T-helper 2 cell treated with Interferon-gamma antibody and Interleukin-4, amounts not matched to agents 100 ng/mL and 5 ng/mL, for 36 hours (primary cell): Measurements from ENCODE around the gene NMNAT3. TPM values are rescaled to one million over a fixed set of nuclear protein-coding genes. Genes with fewer than 3 reads are reported as not detected.

Source experiments
- intact Hi-C: fragments of 100-400 bp; cut with micrococcal nuclease; formaldehyde crosslinking; loops from one replicate; pipeline ENCODE4 v1.15.1; 2023
- total RNA-seq: library from RNA; stranded (reverse); gene quantifications from 2 replicates; pipeline ENCODE4 v1.2.3, GENCODE V29; 2022

The NMNAT3 gene
- total RNA-seq, 1 donor from 2014 or later, result 0.80 TPM

DNA sequence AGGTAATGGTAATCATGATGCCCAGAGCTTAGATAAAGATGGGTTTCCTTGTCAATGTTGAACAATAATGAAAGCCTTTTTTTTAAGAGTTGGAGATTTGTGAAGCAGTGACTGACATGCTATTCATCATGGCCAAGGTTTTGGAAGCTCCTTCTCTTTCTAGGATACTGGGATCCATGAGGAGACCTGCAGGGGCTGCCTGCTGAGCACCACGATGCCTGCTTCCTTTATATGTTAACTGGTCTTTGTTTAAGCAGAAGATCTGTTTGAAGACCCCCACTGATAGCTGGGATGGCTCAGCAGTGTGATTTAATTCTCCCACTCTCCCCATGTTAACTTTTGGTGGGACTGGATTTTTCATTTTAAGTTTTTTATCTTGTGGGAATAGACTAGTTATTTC, 154.1 kb downstream of the NMNAT3 start:
- intact Hi-C loops, result no loop called here

DNA sequence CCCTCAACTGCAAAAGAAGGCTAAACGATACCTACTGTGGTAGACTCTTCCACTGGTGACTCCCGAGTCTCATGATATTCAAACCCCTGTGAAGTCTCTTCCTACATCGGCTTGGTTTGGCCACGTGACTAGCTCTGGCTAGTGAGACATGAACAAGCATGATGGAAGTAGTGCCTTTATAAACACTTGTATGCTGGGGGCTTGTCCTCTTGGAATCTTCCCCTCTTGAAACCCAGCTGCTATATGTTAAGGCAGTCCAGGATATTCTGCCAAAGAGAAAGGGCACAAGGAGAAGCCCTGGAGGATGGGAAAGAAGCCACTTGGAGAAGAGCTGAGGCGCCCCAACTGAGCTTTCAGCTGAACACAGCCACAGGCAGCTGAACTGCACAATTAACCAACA, 154.6 kb downstream of the NMNAT3 start:
- intact Hi-C loops, result no loop called here

DNA sequence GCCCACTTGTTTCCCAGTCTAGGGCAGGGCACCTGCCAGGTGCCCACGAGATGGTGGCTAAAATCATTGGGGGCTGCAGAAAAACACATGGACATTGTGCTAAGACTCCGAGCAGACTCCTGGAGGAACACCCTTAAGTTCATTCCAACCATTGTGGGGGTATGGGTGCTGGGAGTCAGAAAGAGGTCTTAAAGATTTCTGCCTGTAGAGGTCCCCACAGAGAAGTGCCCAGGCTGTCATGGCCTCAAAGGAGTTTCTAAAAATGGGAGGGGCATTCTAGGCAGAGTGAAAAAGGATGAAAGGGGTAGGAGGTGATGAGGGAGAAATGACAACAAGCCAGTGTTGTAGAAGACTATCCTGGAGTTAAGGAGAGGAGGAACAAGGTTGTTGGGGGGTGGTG, 155.4 kb downstream of the NMNAT3 start:
- intact Hi-C loops, result no loop called here

DNA sequence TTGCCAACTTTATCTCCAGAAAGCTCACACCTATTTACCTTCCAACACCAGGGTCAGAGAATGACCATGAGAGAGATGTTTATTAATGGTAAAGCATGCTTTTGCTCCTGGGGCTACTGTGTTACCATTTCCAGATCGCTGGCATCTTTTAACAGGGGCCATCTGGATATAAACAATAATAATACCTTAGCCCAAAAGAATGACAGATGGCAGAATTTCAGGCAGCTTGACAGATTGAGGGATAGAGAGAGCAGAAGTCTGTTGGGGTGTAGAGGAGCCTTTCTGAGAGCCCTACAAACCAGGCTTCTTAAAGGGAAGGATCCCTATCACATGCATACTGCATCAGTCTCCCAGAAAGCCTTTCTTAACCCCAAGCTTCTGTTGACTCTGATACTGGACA, 156.0 kb downstream of the NMNAT3 start:
- intact Hi-C loops, result no loop called here

DNA sequence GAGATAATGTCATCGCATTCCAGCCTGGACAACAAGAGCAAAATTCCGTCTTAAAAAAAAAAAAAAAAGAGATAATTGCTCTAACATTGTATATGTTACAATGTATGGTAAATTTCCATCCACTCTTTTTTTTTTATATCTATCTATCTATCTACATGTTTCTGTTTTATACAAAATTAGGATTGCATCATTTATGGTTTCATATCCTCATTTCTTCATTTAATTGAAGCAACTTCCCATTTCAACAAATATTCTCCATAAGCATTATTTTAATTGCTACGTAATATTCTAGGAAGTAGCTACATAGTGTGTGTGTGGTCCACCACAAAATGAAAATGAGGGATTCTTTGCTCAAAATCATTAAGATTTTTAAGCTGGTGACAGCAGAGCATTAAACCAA, 156.6 kb downstream of the NMNAT3 start:
- intact Hi-C loops, result no loop called here

DNA sequence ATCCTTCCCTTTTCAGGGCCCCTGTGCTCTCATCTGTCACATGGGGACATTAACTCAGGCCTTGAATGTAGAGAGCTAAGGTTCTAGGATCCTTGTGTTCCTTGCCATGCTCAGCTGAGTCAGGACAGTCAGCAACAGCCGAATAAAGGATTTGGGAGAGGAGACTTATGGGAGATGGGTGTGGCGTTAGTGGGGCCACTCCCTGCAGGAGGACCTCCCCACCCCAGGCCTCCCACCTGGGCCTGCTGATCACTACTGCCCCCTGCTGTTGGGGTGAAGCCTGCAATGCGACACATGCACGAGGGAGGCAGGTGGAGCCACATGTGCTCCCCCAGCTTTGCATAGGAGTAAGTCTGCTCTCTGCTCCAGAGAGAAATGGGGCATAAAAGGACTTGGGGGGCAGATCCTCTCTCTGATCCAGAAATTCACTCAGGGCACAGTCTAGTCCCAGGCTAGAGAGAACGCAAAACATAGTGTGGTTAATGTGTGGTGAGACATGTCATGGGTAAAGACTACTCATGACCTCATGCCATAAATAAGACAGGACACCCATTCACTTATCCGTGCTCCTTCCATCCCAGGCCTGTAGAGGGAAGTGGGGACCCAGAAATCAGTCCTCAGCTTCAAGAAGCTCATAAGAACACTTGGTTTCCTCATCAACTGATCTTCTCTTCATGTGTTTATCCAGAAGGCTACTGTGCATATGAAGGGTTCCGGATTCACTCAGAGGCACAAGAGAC, 157.6 kb downstream of the NMNAT3 start:
- intact Hi-C loops, result no loop called here

DNA sequence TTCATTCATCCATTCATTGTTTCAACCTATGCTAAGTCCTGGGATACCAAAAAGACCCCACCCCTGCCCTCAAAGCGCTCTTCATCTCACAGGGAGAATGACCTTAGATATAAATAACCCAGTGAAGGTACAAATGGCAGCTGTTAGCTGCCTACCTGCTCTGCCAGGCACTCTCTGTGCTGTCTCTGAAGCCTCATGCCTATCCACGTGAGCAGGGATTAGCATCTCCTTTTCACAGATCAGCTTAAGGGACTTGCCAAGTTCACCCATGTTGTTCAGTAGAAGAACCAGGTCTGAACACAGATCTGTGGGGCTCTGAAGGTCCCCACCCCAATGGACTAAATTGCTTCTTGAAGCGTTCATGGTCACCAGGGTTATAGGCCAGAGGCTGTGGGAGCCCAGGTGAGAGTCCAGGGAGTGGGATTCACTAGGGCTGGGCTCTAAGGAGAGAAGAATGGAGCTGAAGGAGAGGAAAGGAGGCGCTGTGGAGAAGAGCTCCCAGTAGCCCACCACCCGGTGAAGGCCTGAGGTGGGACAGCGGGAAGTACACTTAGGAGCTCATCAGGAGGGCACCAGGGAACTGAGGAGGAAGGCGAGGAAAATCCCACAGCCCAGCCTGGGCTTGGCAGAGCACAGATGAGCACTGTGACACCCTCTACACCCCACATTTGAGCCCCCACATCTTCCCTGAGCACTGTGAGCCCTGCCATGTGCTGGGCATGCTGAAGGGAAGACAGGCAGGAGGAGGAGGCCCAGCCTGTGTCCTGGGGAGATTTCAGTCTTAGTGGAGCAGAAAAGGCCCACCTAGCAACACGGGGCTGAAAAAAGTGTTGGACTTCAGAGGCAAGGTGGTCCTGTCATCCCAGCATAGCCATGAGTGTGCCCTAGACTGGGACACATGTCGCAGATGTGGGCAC, 158.6 kb downstream of the NMNAT3 start:
- intact Hi-C loops, result no loop called here

DNA sequence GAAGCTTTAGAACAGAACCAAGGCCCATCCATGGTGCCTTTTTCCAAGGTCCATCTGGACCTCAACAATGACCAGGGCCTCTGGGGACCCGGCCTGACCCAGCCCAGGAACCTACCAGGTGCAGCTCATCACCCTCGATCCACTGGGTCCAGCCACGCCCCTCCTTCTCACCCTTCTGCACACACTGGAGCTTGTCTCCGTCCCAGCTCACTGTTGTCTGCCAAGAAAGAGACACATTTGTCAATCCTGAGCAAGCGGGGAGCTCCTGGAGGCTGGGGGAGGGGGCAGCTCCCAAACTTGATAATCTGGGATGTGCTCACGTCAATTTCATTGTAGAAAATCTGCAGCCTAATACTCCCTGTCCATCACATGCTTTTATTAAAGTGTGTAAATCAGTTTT, 159.5 kb downstream of the NMNAT3 start:
- intact Hi-C loops, result no loop called here

DNA sequence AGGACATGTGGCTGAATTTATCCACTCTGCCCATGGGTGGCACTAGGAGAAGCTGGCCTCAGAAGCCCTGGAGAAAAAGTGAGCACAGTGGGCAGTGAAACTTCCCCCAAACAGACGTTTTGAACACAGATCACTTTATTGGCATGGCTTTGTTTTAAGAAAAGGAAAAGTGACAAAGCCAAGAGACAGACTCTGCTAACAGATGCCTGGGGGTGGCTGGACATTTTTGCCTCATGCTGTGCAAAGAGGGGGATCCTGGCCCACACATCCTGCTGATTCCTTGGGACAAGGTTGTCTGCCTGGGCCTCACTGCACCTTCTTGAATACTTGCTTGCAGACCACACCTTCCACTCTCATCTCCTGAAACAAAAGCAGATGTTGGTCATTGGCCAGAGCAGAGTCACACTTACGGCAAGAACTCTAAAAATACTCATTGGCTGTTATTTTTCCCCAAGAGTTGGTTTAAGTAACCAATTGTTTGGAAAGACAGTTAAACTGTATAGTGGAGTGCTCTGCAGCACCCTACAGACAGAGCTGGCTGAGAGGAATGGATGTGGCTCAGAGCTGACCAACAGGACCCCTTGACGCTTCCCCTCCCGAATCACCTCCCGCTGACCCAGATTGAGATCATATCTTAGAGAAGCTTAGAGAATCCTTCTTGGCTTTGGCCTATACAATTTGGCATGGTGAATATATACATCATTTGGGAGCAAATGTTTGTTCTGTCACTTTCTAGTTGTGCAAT, 160.3 kb downstream of the NMNAT3 start:
- intact Hi-C loops, result no loop called here

DNA sequence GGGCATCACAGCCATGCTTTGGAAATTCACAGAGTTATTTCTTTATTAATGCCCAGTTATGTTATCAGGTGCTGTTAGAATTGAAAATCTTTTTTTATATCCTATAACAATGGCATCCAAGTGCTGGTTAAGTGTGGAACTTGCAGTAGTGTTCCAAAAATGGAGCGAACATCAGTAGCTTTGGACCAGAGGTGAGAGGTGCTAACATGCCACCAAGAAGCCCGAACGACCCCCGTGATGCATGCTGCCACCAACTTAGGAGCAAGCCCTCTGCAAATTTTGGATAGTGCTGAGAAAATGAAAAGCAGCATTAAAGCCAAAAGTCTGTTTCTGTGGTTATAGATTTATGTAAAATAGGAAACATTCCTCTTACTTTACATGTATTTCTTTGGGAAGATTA, 163.0 kb downstream of the NMNAT3 start:
- intact Hi-C loops, result no loop called here

Other genes starting within 250 kb of the NMNAT3 start
- gene RBP2, start 201.5 kb downstream of the NMNAT3 start, total RNA-seq, result not detected in 2 replicates
- gene RBP1, start 138.2 kb downstream of the NMNAT3 start, total RNA-seq, result not detected in 2 replicates